Measurements from ENCODE around the gene ABR.

DNA sequence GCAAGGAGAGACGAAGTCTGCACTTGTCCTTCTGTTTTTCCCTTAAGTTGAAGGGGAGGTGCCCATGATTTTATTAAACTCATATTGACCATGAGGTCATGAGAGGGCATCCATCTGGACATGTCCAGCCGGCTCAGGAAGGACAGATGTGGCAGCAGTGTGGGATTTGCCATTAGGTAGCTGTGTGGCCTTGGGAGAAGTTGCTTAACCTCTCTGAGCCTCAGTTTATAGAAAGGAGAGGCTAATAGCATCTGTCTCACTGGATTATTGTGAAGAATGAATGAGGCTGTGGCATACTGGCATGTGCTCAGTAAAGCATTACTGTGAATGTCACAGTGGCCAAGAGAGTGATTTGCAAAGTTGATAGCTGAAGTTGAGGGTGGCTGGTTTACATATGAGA is 181.7 kb downstream of the ABR start:
- TF ChIP-seq, protein P1, sequence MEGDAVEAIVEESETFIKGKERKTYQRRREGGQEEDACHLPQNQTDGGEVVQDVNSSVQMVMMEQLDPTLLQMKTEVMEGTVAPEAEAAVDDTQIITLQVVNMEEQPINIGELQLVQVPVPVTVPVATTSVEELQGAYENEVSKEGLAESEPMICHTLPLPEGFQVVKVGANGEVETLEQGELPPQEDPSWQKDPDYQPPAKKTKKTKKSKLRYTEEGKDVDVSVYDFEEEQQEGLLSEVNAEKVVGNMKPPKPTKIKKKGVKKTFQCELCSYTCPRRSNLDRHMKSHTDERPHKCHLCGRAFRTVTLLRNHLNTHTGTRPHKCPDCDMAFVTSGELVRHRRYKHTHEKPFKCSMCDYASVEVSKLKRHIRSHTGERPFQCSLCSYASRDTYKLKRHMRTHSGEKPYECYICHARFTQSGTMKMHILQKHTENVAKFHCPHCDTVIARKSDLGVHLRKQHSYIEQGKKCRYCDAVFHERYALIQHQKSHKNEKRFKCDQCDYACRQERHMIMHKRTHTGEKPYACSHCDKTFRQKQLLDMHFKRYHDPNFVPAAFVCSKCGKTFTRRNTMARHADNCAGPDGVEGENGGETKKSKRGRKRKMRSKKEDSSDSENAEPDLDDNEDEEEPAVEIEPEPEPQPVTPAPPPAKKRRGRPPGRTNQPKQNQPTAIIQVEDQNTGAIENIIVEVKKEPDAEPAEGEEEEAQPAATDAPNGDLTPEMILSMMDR (conservative IDR thresholded peaks at IDR 0.05), result no peak
- TF ChIP-seq ZFX (IDR thresholded peaks at IDR 0.05), result no peak

All from C4-2B (cell line).